ENCODE results near the gene TLR6.
"Not testable (repeated sequence)": the region's sequence is repeated elsewhere in the genome, so short reads cannot be mapped to it uniquely, and the experiment has no call there.

The TLR6 gene

GRCh38 chr4:38820329-38821061, 36.1 kb downstream of the TLR6 start:
- FAIRE-seq, result no peak

GRCh38 chr4:38819569-38819968, 37.0 kb downstream of the TLR6 start:
- no peak for FAIRE-seq

- FAIRE-seq, result no peak
Measured at GRCh38 chr4:38818441-38818976, 38.1 kb downstream of the TLR6 start.

GRCh38 chr4:38815885-38816782, 40.5 kb downstream of the TLR6 start:
- no peak for FAIRE-seq

- FAIRE-seq, result no peak
Measured at GRCh38 chr4:38814386-38814785, 42.2 kb downstream of the TLR6 start.

- no peak for FAIRE-seq
Measured at GRCh38 chr4:38811297-38811696, 45.3 kb downstream of the TLR6 start.

GRCh38 chr4:38807462-38807861, 49.2 kb downstream of the TLR6 start:
- FAIRE-seq, result not testable (repeated sequence)

- FAIRE-seq, result not testable (repeated sequence)
Measured at GRCh38 chr4:38806251-38806650, 50.4 kb downstream of the TLR6 start.

GRCh38 chr4:38805530-38806145, 51.0 kb downstream of the TLR6 start:
- FAIRE-seq, result no peak

- FAIRE-seq, result peak; percentile 87
Measured at GRCh38 chr4:38804654-38805295, 51.8 kb downstream of the TLR6 start, which contains the start of gene TLR1. Gene TLR1, minus strand, starts transcription at chr4:38804791. Its CDS starts 5,960 bp downstream, at chr4:38798831.

- FAIRE-seq, result no peak
Measured at GRCh38 chr4:38803833-38804653, 52.6 kb downstream of the TLR6 start.

GRCh38 chr4:38802561-38803355, 53.9 kb downstream of the TLR6 start:
- no peak for FAIRE-seq

GRCh38 chr4:38800961-38801450, 55.6 kb downstream of the TLR6 start:
- FAIRE-seq, result no peak

- no peak for FAIRE-seq
Measured at GRCh38 chr4:38800366-38800765, 56.3 kb downstream of the TLR6 start.

- FAIRE-seq, result no peak
Measured at GRCh38 chr4:38795087-38795486, 61.5 kb downstream of the TLR6 start.

- no peak for FAIRE-seq
Measured at GRCh38 chr4:38794051-38794450, 62.6 kb downstream of the TLR6 start.

- no peak for FAIRE-seq
Measured at GRCh38 chr4:38791010-38791409, 65.6 kb downstream of the TLR6 start.

- FAIRE-seq, result no peak
Measured at GRCh38 chr4:38788317-38788716, 68.3 kb downstream of the TLR6 start.

GRCh38 chr4:38787693-38788092, 68.9 kb downstream of the TLR6 start:
- no peak for FAIRE-seq

GRCh38 chr4:38785901-38786402, 70.7 kb downstream of the TLR6 start:
- FAIRE-seq, result no peak

Data from A204.1 (cell line).